Fibroblast of lung (primary cell): ENCODE measurements around the gene CNTNAP5. TPM values are rescaled to one million over a fixed set of nuclear protein-coding genes. Genes with fewer than 3 reads are reported as not detected.

Experiments used
- DNase-seq, 2 donors: peaks; one replicate each; pipeline versions ENCODE4 v3.0.0 to v3.0.0-alpha.2; 2010; ENCODE audit warnings: low read depth in 2 of 2
- H2AFZ ChIP-seq: 2 replicates; pipeline ENCODE4 v1.5.1; 2012; ENCODE audit warnings: low read length, control low read depth, inconsistent platforms
- H3K27ac ChIP-seq: 2 replicates; pipeline ENCODE4 v1.5.1; 2011; ENCODE audit warnings: low read length, control low read depth; ENCODE audit not compliant: insufficient read depth
- H3K27me3 ChIP-seq: 2 replicates; pipeline ENCODE4 v1.5.1; 2011; ENCODE audit warnings: mild to moderate bottlenecking, low read length; ENCODE audit not compliant: control insufficient read depth, insufficient read depth
- H3K36me3 ChIP-seq: 2 replicates; pipeline ENCODE4 v1.5.1; 2011; ENCODE audit warnings: low read length; ENCODE audit not compliant: control insufficient read depth, insufficient read depth
- H3K4me1 ChIP-seq: 2 replicates; pipeline ENCODE4 v1.5.1; 2011; ENCODE audit warnings: low read length; ENCODE audit not compliant: control insufficient read depth, insufficient read depth; ENCODE audit errors: extremely low read depth
- H3K4me2 ChIP-seq: 2 replicates; pipeline ENCODE4 v1.5.1; 2011; ENCODE audit warnings: low read length, control low read depth; ENCODE audit not compliant: insufficient read depth; ENCODE audit errors: extremely low read depth
- H3K4me3 ChIP-seq, 4 experiments: fragments of 200-600 bp in 1 of 4; sonication (generic) in 1 of 4; replicated peaks in 1 of 4; 2 replicates each; pipeline ENCODE4 v1.5.1; 2011 to 2016; ENCODE audit warnings: low read length in 4 of 4, low read depth in 3 of 4, mild to moderate bottlenecking in 3 of 4, control low read depth in 2 of 4, inconsistent platforms in 1 of 4, mixed read lengths in 1 of 4; ENCODE audit not compliant: insufficient read depth in 1 of 4; ENCODE audit errors: control extremely low read depth in 1 of 4
- H3K79me2 ChIP-seq: 2 replicates; pipeline ENCODE4 v1.5.1; 2012; ENCODE audit warnings: mild to moderate bottlenecking, low read length, inconsistent platforms; ENCODE audit not compliant: control insufficient read depth, insufficient read depth
- H3K9ac ChIP-seq: 2 replicates; pipeline ENCODE4 v1.5.1; 2011; ENCODE audit warnings: mild to moderate bottlenecking, low read length, control low read depth; ENCODE audit not compliant: insufficient read depth
- H3K9me3 ChIP-seq: 2 replicates; pipeline ENCODE4 v1.5.1; 2012; ENCODE audit warnings: low read depth, low read length; ENCODE audit not compliant: control insufficient read depth, insufficient read depth
- H4K20me1 ChIP-seq: 2 replicates; pipeline ENCODE4 v1.5.1; 2011; ENCODE audit warnings: low read length; ENCODE audit not compliant: control insufficient read depth, insufficient read depth; ENCODE audit errors: extremely low read depth
- EZH2 ChIP-seq: IDR thresholded peaks from 2 replicates; pipeline ENCODE4 v1.5.1; 2012; ENCODE audit warnings: low read length, control low read depth, mild to moderate bottlenecking; ENCODE audit errors: missing control alignments
- polyA plus RNA-seq, 2 donors: library from polyadenylated mRNA; depleted of rRNA in 1 of 2; stranded (reverse) in 1 of 2; unstranded in 1 of 2; fragments of >200 nt; gene quantifications; 2 replicates each; pipeline ENCODE4 v1.2.1, GENCODE V29; 2011 to 2012; ENCODE audit warnings: missing spikeins in 1 of 2
- total RNA-seq: library from RNA; depleted of rRNA; stranded (reverse); fragments of >200 nt; gene quantifications from 2 replicates; pipeline ENCODE4 v1.2.1, GENCODE V29; 2014
- TF ChIP-seq, protein P1 (sequence below), 2 donors: IDR thresholded peaks in 1 of 2; conservative IDR thresholded peaks in 1 of 2; 1 replicate in 1 of 2; 2 replicates in 1 of 2; pipeline ENCODE4 v1.5.1; 2011 to 2012; ENCODE audit warnings: low read length in 2 of 2, control low read depth in 1 of 2, inconsistent platforms in 1 of 2, low read depth in 1 of 2, mild to moderate bottlenecking in 1 of 2

The CNTNAP5 gene
- total and polyA plus RNA-seq, 2 donors (not counting 1 experiment from before 2014, with no cell fraction given), result not detected

DNA sequence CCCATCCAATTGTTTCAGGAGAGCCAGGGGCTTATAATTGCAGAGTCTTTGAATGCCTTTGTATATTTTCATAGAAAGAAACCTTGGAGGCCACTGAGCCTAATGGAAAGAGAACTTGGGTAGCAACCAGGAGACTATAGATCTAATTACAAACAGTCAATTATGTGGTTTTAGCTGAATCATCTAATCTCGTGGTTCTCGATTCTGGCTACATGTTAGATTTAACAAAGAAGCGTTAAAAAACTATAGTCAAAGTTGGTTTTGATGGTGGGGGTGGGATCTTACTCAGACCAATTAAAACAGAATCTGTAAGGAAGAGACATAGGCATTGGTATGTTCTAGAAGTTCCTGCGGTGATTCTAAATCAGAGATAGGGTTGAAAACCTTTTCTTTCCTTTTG is 344.1 kb downstream of the CNTNAP5 start:
- no peaks in the 10 kb centered on the region for H3K79me2 ChIP-seq
- no peaks in the 10 kb centered on the region for H3K36me3 ChIP-seq
- no peak overlapping the region for H3K4me3 ChIP-seq
- H4K20me1 ChIP-seq, result no peaks in the 10 kb centered on the region
- H3K9me3 ChIP-seq, result no peaks in the 10 kb centered on the region
- H3K9ac ChIP-seq, result no peak overlapping the region
- DNase-seq, result no peak
- no peak for TF ChIP-seq EZH2
- TF ChIP-seq, protein P1, sequence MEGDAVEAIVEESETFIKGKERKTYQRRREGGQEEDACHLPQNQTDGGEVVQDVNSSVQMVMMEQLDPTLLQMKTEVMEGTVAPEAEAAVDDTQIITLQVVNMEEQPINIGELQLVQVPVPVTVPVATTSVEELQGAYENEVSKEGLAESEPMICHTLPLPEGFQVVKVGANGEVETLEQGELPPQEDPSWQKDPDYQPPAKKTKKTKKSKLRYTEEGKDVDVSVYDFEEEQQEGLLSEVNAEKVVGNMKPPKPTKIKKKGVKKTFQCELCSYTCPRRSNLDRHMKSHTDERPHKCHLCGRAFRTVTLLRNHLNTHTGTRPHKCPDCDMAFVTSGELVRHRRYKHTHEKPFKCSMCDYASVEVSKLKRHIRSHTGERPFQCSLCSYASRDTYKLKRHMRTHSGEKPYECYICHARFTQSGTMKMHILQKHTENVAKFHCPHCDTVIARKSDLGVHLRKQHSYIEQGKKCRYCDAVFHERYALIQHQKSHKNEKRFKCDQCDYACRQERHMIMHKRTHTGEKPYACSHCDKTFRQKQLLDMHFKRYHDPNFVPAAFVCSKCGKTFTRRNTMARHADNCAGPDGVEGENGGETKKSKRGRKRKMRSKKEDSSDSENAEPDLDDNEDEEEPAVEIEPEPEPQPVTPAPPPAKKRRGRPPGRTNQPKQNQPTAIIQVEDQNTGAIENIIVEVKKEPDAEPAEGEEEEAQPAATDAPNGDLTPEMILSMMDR (conservative IDR thresholded peaks at IDR 0.05 in 1 of 2, IDR thresholded peaks at IDR 0.05 in 1 of 2; ENCODE audit: low read depth in 1 of 2, low read length in 2 of 2), result no peak
- H3K4me1 ChIP-seq, result no peaks in the 10 kb centered on the region
- H3K27ac ChIP-seq, result no peak overlapping the region
- no peaks in the 10 kb centered on the region for H3K27me3 ChIP-seq
- H2AFZ ChIP-seq, result no peak overlapping the region
- no peak overlapping the region for H3K4me2 ChIP-seq

DNA sequence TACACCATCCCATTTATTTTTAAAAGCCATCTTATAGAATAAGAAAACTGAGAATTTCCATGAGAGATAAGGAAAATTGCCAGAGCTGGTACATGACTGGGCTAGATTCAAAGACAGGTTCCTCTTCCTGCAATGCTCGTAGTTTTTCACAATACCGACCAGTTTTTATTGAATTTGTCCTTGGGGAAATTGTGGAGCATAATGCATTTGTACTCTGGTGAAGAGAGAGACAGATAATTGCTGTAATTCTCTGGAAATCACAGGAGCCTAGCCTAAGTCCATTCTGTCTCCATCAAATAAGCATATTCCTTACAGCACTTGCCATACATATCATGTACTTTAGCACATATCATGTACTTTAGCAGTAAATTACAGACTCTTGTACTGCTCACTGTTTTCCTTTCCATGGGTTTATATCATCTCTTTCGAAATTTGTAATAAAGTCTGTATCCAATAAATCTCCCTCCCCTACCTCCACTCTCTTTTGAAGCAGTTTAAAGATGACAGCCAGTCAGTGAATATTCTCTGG is 355.2 kb downstream of the CNTNAP5 start:
- Histone ChIP-seq H3K9me3 (no peaks in the 10 kb centered on the region), H3K27ac (no peak overlapping the region), H3K4me2 (no peak overlapping the region), H3K4me3 (no peak overlapping the region), H3K36me3 (no peaks in the 10 kb centered on the region), H2AFZ (no peak overlapping the region), H3K79me2 (no peaks in the 10 kb centered on the region), H3K27me3 (no peaks in the 10 kb centered on the region), H3K9ac (no peak overlapping the region), H3K4me1 (no peaks in the 10 kb centered on the region), H4K20me1 (no peaks in the 10 kb centered on the region)
- no peak for DNase-seq
- no peak for TF ChIP-seq EZH2
- TF ChIP-seq, protein P1 (conservative IDR thresholded peaks at IDR 0.05 in 1 of 2, IDR thresholded peaks at IDR 0.05 in 1 of 2; ENCODE audit: low read depth in 1 of 2, low read length in 2 of 2), result no peak

DNA sequence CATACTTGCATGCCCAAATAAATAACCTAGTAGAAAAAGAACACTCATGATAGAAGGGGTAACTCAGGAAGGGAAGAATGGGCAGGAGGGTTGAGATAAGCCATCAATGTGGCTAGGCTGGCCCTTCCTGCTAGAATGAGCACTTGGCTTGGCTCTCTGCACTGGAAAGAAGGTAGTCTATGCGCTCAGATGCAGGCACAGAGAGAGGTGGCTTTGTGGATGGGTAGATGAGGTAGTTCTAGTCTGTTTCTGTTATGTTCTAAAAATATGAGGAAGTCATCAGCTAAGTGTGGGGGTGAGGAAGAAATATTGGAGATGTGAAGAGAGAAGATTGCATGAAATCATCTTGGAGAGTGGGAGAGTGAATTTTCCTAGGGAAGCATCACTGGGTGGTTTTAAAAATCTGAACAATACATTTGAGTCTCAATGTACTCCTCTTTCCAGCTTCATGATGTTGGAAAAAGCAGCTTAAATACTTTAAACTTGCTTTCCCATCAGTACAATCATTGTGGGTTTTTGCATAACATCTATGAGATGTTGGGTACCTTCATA is 357.1 kb downstream of the CNTNAP5 start:
- no peak for DNase-seq
- H2AFZ ChIP-seq, result no peak overlapping the region
- no peaks in the 10 kb centered on the region for H3K27me3 ChIP-seq
- no peak overlapping the region for H3K4me3 ChIP-seq
- H4K20me1 ChIP-seq, result no peaks in the 10 kb centered on the region
- no peaks in the 10 kb centered on the region for H3K4me1 ChIP-seq
- H3K36me3 ChIP-seq, result no peaks in the 10 kb centered on the region
- TF ChIP-seq EZH2, result no peak
- TF ChIP-seq, protein P1 (conservative IDR thresholded peaks at IDR 0.05 in 1 of 2, IDR thresholded peaks at IDR 0.05 in 1 of 2; ENCODE audit: low read depth in 1 of 2, low read length in 2 of 2), result no peak
- H3K9me3 ChIP-seq, result no peaks in the 10 kb centered on the region
- H3K9ac ChIP-seq, result no peak overlapping the region
- no peaks in the 10 kb centered on the region for H3K79me2 ChIP-seq
- no peak overlapping the region for H3K27ac ChIP-seq
- no peak overlapping the region for H3K4me2 ChIP-seq
